Stimulated activated CD4-positive, alpha-beta T cell treated with anti-CD3 and anti-CD28 coated beads, Interleukin-4, amount 100 ng/mL, for 4 hours (primary cell): Measurements from ENCODE around the gene PLEKHB2.
"Not testable (repeated sequence)": the region's sequence is repeated elsewhere in the genome, so short reads cannot be mapped to it uniquely, and the experiment has no call there.

Experiments used
- DNase-seq, 2 experiments: peaks; one replicate each; pipeline ENCODE4 v3.0.0-alpha.2; 2020

The PLEKHB2 gene

GRCh38 chr2:131105156-131105949 is at the start of gene PLEKHB2:
TSS of gene PLEKHB2 (plus strand) at chr2:131105336. CDS start at chr2:131120942, 15,606 bp downstream.
- peak; percentile 90 to 93 for DNase-seq

- DNase-seq: no peak
These were observed 48.8 kb upstream of the PLEKHB2 start for GRCh38 chr2:131056204-131056931.

- DNase-seq: no peak
These were observed 48.2 kb upstream of the PLEKHB2 start for GRCh38 chr2:131056932-131057287.

GRCh38 chr2:131058214-131058843 is 46.8 kb upstream of the PLEKHB2 start:
- no peak for DNase-seq

GRCh38 chr2:131058920-131059319 is 46.2 kb upstream of the PLEKHB2 start:
- no peak for DNase-seq

- no peak for DNase-seq
These were observed 41.4 kb upstream of the PLEKHB2 start for GRCh38 chr2:131063501-131064283.

GRCh38 chr2:131064589-131065512 is 40.3 kb upstream of the PLEKHB2 start:
- DNase-seq: no peak

- DNase-seq: no peak
These were observed 37.5 kb upstream of the PLEKHB2 start for GRCh38 chr2:131067465-131068125.

- not testable (repeated sequence) for DNase-seq
These were observed 37.0 kb upstream of the PLEKHB2 start for GRCh38 chr2:131068172-131068571.

- DNase-seq: not testable (repeated sequence)
These were observed 29.6 kb upstream of the PLEKHB2 start for GRCh38 chr2:131075578-131075977.

GRCh38 chr2:131076707-131077106 is 28.4 kb upstream of the PLEKHB2 start:
- no peak for DNase-seq

GRCh38 chr2:131077182-131077846 is 27.8 kb upstream of the PLEKHB2 start:
- no peak for DNase-seq

- no peak for DNase-seq
These were observed 27.2 kb upstream of the PLEKHB2 start for GRCh38 chr2:131077966-131078365.

GRCh38 chr2:131079931-131080330 is 25.2 kb upstream of the PLEKHB2 start:
- not testable (repeated sequence) for DNase-seq

- DNase-seq: no peak
These were observed 23.9 kb upstream of the PLEKHB2 start for GRCh38 chr2:131081190-131081589.

- DNase-seq: no peak
These were observed 19.5 kb upstream of the PLEKHB2 start for GRCh38 chr2:131085646-131086045.

GRCh38 chr2:131092458-131093005 is 12.6 kb upstream of the PLEKHB2 start:
- no peak for DNase-seq

GRCh38 chr2:131093006-131093695 is 12.0 kb upstream of the PLEKHB2 start, which contains the start of gene FAM168B:
TSS of gene FAM168B (minus strand) at chr2:131093460. CDS start at chr2:131082646, 10,814 bp downstream.
- DNase-seq: peak; percentile 83 to 88

GRCh38 chr2:131093696-131094462 is 11.3 kb upstream of the PLEKHB2 start:
- peak in 1 of 2 experiments; percentile 8 for DNase-seq
